Transverse colon (tissue), 3 donors: ENCODE results near the gene TECPR1.

ENCODE experiments used
- EP300 ChIP-seq: sonication (generic); formaldehyde crosslinking; IDR thresholded peaks from one replicate; pipeline ENCODE4 v1.6.1; 2017; ENCODE audit warnings: antibody characterized with exemption, low read depth
- POLR2A ChIP-seq: fragments of 450-650 bp; IDR thresholded peaks from one replicate; pipeline ENCODE4 v1.6.1; 2016; ENCODE audit warnings: antibody characterized with exemption, mild to moderate bottlenecking, moderate library complexity
- TF ChIP-seq, protein P1 (sequence below), 5 experiments: fragments of 200-600 bp in 3 of 5; fragments of 450-650 bp in 2 of 5; sonication (generic) in 3 of 5; IDR thresholded peaks; 1 replicate in 2 of 5; 2 replicates in 3 of 5; pipeline ENCODE4 v1.5.1; 2016 to 2017; ENCODE audit warnings: antibody characterized with exemption in 5 of 5, inconsistent platforms in 3 of 5, mild to moderate bottlenecking in 2 of 5, moderate library complexity in 1 of 5

DNA sequence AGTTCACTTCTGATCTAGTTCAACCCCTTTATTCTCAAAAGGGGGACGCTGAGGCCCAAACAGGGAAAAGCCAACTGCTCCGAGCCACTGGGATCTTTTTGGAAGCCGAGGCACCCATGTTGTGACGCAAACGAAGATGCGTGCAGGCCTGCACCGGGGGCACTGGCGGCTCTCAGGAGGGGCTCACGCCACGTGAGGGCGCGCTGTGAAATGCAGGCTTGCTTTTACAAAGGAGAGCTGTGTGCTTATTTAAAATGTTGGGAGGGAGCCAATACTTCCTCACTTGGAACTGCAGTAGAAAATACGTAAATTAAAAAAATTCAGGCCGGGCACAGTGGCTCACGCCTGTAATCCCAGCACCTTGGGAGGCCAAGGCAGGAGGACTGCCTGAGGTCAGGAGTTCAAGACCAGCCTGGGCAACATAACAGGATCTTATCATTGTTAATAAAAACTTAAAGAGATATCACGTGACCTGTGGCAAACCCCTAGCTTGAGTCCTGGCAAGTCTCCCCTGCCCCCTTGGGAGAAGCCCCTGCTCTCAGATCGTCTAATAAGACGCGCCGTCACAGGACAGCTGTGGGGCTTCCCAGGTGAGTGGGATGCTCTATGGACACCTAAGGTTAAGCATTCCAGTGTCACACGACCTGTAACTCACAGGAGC, 45.7 kb upstream of the TECPR1 start:
- TF ChIP-seq EP300 (no peak), POLR2A (no peak)
- TF ChIP-seq, protein P1, sequence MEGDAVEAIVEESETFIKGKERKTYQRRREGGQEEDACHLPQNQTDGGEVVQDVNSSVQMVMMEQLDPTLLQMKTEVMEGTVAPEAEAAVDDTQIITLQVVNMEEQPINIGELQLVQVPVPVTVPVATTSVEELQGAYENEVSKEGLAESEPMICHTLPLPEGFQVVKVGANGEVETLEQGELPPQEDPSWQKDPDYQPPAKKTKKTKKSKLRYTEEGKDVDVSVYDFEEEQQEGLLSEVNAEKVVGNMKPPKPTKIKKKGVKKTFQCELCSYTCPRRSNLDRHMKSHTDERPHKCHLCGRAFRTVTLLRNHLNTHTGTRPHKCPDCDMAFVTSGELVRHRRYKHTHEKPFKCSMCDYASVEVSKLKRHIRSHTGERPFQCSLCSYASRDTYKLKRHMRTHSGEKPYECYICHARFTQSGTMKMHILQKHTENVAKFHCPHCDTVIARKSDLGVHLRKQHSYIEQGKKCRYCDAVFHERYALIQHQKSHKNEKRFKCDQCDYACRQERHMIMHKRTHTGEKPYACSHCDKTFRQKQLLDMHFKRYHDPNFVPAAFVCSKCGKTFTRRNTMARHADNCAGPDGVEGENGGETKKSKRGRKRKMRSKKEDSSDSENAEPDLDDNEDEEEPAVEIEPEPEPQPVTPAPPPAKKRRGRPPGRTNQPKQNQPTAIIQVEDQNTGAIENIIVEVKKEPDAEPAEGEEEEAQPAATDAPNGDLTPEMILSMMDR (IDR thresholded peaks at IDR 0.05), result no peak
